ENCODE data around the gene PAGR1. TPM values are rescaled to one million over a fixed set of nuclear protein-coding genes. Genes with fewer than 3 reads are reported as not detected.

Gene PAGR1
- total and polyA plus RNA-seq, 2 of the 13 experiments (the other 11 are each of a cell fraction or from before 2014, with no cell fraction given): 9.8 to 66.4 TPM

DNA sequence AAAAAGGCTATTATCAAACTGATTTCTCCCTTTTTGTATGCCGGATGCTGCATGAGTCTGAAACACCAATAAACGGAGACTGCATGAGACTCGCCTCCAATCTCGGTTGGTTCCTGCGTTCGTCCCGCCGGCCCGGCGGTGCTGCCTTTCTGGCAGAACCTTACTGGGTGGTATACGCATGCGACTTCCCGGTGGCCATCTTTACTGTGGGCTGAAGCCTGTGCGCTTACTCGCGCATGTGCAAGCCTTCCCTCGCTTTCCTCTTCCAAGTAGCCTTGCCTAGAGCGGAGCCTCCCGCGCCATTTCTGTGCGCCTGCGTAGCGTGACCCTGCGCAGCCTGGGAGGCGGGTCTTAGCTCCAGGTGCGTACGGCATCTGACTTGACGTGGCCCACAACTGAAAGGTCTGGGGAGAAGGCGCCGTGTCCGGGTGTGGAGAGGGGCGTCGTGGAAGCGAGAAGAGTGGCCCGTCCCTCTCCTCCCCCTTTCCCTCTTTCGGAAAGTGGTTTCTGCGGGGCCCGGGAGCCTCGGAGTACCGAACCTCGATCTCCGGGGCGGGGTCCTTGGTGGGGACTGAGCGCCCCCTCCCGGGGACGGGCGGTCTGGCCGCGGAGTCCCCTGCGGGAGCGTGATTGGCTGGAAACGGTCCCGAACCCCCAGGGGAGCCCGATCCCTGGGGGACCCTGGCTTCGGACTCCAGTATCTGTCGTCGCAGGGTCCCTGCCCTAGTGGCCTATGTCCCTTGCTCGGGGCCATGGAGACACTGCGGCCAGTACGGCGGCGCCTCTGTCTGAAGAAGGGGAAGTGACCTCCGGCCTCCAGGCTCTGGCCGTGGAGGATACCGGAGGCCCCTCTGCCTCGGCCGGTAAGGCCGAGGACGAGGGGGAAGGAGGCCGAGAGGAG, at the start of gene PAGR1 (continued):
- TF ChIP-seq ZEB1 (IDR thresholded peaks at IDR 0.05; ENCODE audit: insufficient replicate concordance, low read depth) (no peak), HNF4G (IDR thresholded peaks at IDR 0.05; ENCODE audit: borderline replicate concordance, low read depth, low read length) (no peak), HNF4G (CRISPR knock-in tag; IDR thresholded peaks at IDR 0.05; ENCODE audit: borderline replicate concordance, low read depth) (no peak; the same call in 1 of the 2 replicates), HOXD1 (CRISPR knock-in tag; IDR thresholded peaks at IDR 0.05) (peak; percentile 66), ZFP90 (CRISPR knock-in tag; IDR thresholded peaks at IDR 0.05; ENCODE audit: borderline replicate concordance) (peak; percentile 84; the same call in 1 of the 2 replicates), ZNF773 (CRISPR knock-in tag; IDR thresholded peaks at IDR 0.05; ENCODE audit: borderline replicate concordance) (no peak), PAF1 (CRISPR knock-in tag; IDR thresholded peaks at IDR 0.05) (no peak), ZNF33A (CRISPR knock-in tag; IDR thresholded peaks at IDR 0.05; ENCODE audit: borderline replicate concordance) (no peak), CAMTA2 (CRISPR knock-in tag; IDR thresholded peaks at IDR 0.05; ENCODE audit: borderline replicate concordance) (peak; percentile 74), ZNF781 (CRISPR knock-in tag; IDR thresholded peaks at IDR 0.05; ENCODE audit: borderline replicate concordance, not compliant biosample characterization) (peak; percentile 90), SMARCE1 (IDR thresholded peaks at IDR 0.05; ENCODE audit: borderline replicate concordance) (no peak), ZNF44 (CRISPR knock-in tag; IDR thresholded peaks at IDR 0.05) (0 out of 2 replicates have a peak, but pooled peaks have one; percentile 40), SMC3 (IDR thresholded peaks at IDR 0.05; ENCODE audit: low read length) (no peak; the same call in 1 of the 2 replicates), HOXA7 (CRISPR knock-in tag; IDR thresholded peaks at IDR 0.05) (no peak), MAZ (IDR thresholded peaks at IDR 0.05; ENCODE audit: borderline replicate concordance, low read depth, low read length) (peak; percentile 67), MAZ (CRISPR knock-in tag; IDR thresholded peaks at IDR 0.05; ENCODE audit: low read depth) (peak; percentile 86), NKX3-1 (CRISPR knock-in tag; IDR thresholded peaks at IDR 0.05) (peak; percentile 76; the same call in 1 of the 2 replicates), KLF9 (CRISPR knock-in tag; IDR thresholded peaks at IDR 0.05; ENCODE audit: low read depth) (no peak; the same call in 1 of the 2 replicates), KLF15 (CRISPR knock-in tag; IDR thresholded peaks at IDR 0.05; ENCODE audit: borderline replicate concordance) (peak; percentile 17; the same call in 1 of the 2 replicates), BCL6 (CRISPR knock-in tag; IDR thresholded peaks at IDR 0.05) (peak; percentile 3; the same call in 1 of the 2 replicates), RXRA (CRISPR knock-in tag; IDR thresholded peaks at IDR 0.05) (peak; percentile 57), ZNF205 (CRISPR knock-in tag; IDR thresholded peaks at IDR 0.05) (peak; percentile 55; the same call in 1 of the 2 replicates), SOX5 (CRISPR knock-in tag; IDR thresholded peaks at IDR 0.05; ENCODE audit: borderline replicate concordance) (peak; percentile 34), KAT2B (IDR thresholded peaks at IDR 0.05; ENCODE audit: borderline replicate concordance, low read depth, low read length) (no peak)
- TF ChIP-seq, protein P1, sequence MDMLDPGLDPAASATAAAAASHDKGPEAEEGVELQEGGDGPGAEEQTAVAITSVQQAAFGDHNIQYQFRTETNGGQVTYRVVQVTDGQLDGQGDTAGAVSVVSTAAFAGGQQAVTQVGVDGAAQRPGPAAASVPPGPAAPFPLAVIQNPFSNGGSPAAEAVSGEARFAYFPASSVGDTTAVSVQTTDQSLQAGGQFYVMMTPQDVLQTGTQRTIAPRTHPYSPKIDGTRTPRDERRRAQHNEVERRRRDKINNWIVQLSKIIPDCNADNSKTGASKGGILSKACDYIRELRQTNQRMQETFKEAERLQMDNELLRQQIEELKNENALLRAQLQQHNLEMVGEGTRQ (IDR thresholded peaks at IDR 0.05; ENCODE audit: low read depth, low read length): 0 out of 2 replicates have a peak, but pooled peaks have one; percentile 2
- TF ChIP-seq, protein P1 (CRISPR knock-in tag; IDR thresholded peaks at IDR 0.05; ENCODE audit: borderline replicate concordance): peak; percentile 54; the same call in 1 of the 2 replicates
- TF ChIP-seq, protein P2, sequence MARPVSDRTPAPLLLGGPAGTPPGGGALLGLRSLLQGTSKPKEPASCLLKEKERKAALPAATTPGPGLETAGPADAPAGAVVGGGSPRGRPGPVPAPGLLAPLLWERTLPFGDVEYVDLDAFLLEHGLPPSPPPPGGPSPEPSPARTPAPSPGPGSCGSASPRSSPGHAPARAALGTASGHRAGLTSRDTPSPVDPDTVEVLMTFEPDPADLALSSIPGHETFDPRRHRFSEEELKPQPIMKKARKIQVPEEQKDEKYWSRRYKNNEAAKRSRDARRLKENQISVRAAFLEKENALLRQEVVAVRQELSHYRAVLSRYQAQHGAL (CRISPR knock-in tag; IDR thresholded peaks at IDR 0.05; ENCODE audit: not compliant biosample characterization): no peak

Measured in HepG2 (cell line).